ENCODE data around the gene FAF2.

GRCh38 chr5:176420086-176420485 is 28.1 kb upstream of the FAF2 start:
- TF ChIP-seq, protein P1, sequence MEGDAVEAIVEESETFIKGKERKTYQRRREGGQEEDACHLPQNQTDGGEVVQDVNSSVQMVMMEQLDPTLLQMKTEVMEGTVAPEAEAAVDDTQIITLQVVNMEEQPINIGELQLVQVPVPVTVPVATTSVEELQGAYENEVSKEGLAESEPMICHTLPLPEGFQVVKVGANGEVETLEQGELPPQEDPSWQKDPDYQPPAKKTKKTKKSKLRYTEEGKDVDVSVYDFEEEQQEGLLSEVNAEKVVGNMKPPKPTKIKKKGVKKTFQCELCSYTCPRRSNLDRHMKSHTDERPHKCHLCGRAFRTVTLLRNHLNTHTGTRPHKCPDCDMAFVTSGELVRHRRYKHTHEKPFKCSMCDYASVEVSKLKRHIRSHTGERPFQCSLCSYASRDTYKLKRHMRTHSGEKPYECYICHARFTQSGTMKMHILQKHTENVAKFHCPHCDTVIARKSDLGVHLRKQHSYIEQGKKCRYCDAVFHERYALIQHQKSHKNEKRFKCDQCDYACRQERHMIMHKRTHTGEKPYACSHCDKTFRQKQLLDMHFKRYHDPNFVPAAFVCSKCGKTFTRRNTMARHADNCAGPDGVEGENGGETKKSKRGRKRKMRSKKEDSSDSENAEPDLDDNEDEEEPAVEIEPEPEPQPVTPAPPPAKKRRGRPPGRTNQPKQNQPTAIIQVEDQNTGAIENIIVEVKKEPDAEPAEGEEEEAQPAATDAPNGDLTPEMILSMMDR (IDR thresholded peaks at IDR 0.05) = no peak
- TF ChIP-seq POLR2A (IDR thresholded peaks at IDR 0.05) = no peak
